ENCODE data around the gene THAP8. TPM values are rescaled to one million over a fixed set of nuclear protein-coding genes. Genes with fewer than 3 reads are reported as not detected.
"Not testable (repeated sequence)": the region's sequence is repeated elsewhere in the genome, so short reads cannot be mapped to it uniquely, and the experiment has no call there.

THAP8 gene
- total RNA-seq, 1 donor from 2014 or later: not detected

- intact Hi-C loops (cut with DNase I): no loop called here
- DNase-seq (ENCODE audit: low spot score in 2 of 2): no peak
- TF ChIP-seq CTCF (IDR thresholded peaks at IDR 0.05): no peak
- Histone ChIP-seq H3K9me3 (no peaks in the 10 kb centered on the region), H3K27ac (no peak overlapping the region), H3K36me3 (no peaks in the 10 kb centered on the region), H3K4me3 (no peak overlapping the region), H3K27me3 (no peaks in the 10 kb centered on the region), H3K4me1 (no peaks in the 10 kb centered on the region)
Observed at GRCh38 chr19:36047835-36048234, 6.2 kb downstream of the THAP8 start.

GRCh38 chr19:36046443-36047050, 7.5 kb downstream of the THAP8 start:
- no peak for DNase-seq (ENCODE audit: low spot score in 2 of 2)
- intact Hi-C loops (cut with DNase I): no loop called here
- no peak overlapping the region for H3K27ac ChIP-seq

GRCh38 chr19:36043952-36044351, 10.1 kb downstream of the THAP8 start:
- intact Hi-C loops (cut with DNase I): no loop called here
- no peak overlapping the region for H3K4me3 ChIP-seq
- DNase-seq (ENCODE audit: low spot score in 2 of 2): no peak
- peaks cover 0 to 4% of the 10 kb centered on the region in 2 donors for H3K36me3 ChIP-seq
- no peaks in the 10 kb centered on the region for H3K4me1 ChIP-seq
- no peak overlapping the region for H3K27ac ChIP-seq
- H3K27me3 ChIP-seq: no peaks in the 10 kb centered on the region
- no peak for TF ChIP-seq CTCF (IDR thresholded peaks at IDR 0.05)
- no peaks in the 10 kb centered on the region for H3K9me3 ChIP-seq

More at GRCh38 chr19:36046443-36047050, 7.5 kb downstream of the THAP8 start:
- Histone ChIP-seq H3K36me3 (no peaks in the 10 kb centered on the region), H3K4me3 (no peak overlapping the region), H3K4me1 (no peaks in the 10 kb centered on the region), H3K27me3 (no peaks in the 10 kb centered on the region), H3K9me3 (no peaks in the 10 kb centered on the region)
- TF ChIP-seq CTCF (IDR thresholded peaks at IDR 0.05): no peak

GRCh38 chr19:36041831-36042230, 12.3 kb downstream of the THAP8 start:
- no peak for TF ChIP-seq CTCF (IDR thresholded peaks at IDR 0.05)
- intact Hi-C loops (cut with DNase I): no loop called here
- no peak for DNase-seq (ENCODE audit: low spot score in 2 of 2)
- Histone ChIP-seq H3K4me3 (no peak overlapping the region), H3K27me3 (no peaks in the 10 kb centered on the region), H3K36me3 (peaks cover 3 to 5% of the 10 kb centered on the region in 2 donors), H3K9me3 (no peaks in the 10 kb centered on the region), H3K27ac (no peak overlapping the region), H3K4me1 (no peaks in the 10 kb centered on the region)

- DNase-seq (ENCODE audit: low spot score in 2 of 2); H3K4me3 ChIP-seq; H3K9me3 ChIP-seq; H3K27me3 ChIP-seq; H3K27ac ChIP-seq; intact Hi-C loops (cut with DNase I); H3K4me1 ChIP-seq; H3K36me3 ChIP-seq: not testable (repeated sequence)
Observed at GRCh38 chr19:36041092-36041491, 13.0 kb downstream of the THAP8 start.

GRCh38 chr19:36040495-36040894, 13.6 kb downstream of the THAP8 start:
- no peaks in the 10 kb centered on the region for H3K27me3 ChIP-seq
- no peak overlapping the region for H3K4me3 ChIP-seq
- no peak for TF ChIP-seq CTCF (IDR thresholded peaks at IDR 0.05)
- H3K9me3 ChIP-seq: no peaks in the 10 kb centered on the region
- DNase-seq (ENCODE audit: low spot score in 2 of 2): no peak
- H3K4me1 ChIP-seq: no peaks in the 10 kb centered on the region
- H3K36me3 ChIP-seq: peaks cover 3 to 5% of the 10 kb centered on the region in 2 donors
- intact Hi-C loops (cut with DNase I): no loop called here
- no peak overlapping the region for H3K27ac ChIP-seq

Data from ascending aorta (tissue), 2 donors.